Measurements from ENCODE around the gene TCF12.

The TCF12 gene

GRCh38 chr15:57111002-57111401 lies 192.6 kb downstream of the TCF12 start:
- Histone ChIP-seq H2BK5ac (ENCODE audit: low read length) (no peak overlapping the region), H3K27me3 (ENCODE audit: control insufficient read depth in 3 of 3, insufficient read depth in 3 of 3, low read depth in 1 of 3, low read length in 3 of 3) (no peaks in the 10 kb centered on the region), H2AFZ (ENCODE audit: low read length) (no peak overlapping the region), H3K9me3 (replicated peaks in 1 of 2; ENCODE audit: control insufficient read depth in 2 of 2, insufficient read depth in 1 of 2, low read depth in 1 of 2, low read length in 2 of 2) (peaks cover 0 to 15% of the 10 kb centered on the region in 2 donors), H3K4me1 (ENCODE audit: control insufficient read depth in 2 of 2, insufficient read depth in 1 of 2, low read depth in 1 of 2, low read length in 2 of 2) (peaks cover 2 to 8% of the 10 kb centered on the region in 2 donors), H3K27ac (replicated peaks; ENCODE audit: low read length) (no peak overlapping the region), H2BK12ac (ENCODE audit: low read length) (no peak overlapping the region), H3K36me3 (replicated peaks in 1 of 2; ENCODE audit: control insufficient read depth in 2 of 2, insufficient read depth in 2 of 2, low read length in 2 of 2) (peaks cover 0 to 23% of the 10 kb centered on the region in 2 donors), H3K79me1 (ENCODE audit: low read depth, low read length) (no peaks in the 10 kb centered on the region), H3K4ac (ENCODE audit: low read length) (no peak overlapping the region), H3K4me2 (ENCODE audit: insufficient read depth, low read length, poor library complexity, severe bottlenecking) (no peak overlapping the region), H2AK5ac (ENCODE audit: low read depth, low read length) (no peak overlapping the region), H2BK120ac (ENCODE audit: low read depth, low read length) (no peak overlapping the region), H3K9ac (ENCODE audit: low read depth, low read length, poor library complexity) (no peak overlapping the region), H4K8ac (ENCODE audit: low read depth, low read length) (no peak overlapping the region), H2BK15ac (ENCODE audit: low read length) (no peak overlapping the region), H3K4me3 (ENCODE audit: low read length in 2 of 2) (no peak overlapping the region), H3K23ac (ENCODE audit: low read depth, low read length, poor library complexity) (no peak overlapping the region), H3K18ac (ENCODE audit: low read length) (no peak overlapping the region), H4K91ac (ENCODE audit: low read depth, low read length, poor library complexity) (no peak overlapping the region), H3K14ac (ENCODE audit: low read length) (no peak overlapping the region)
- no peak for DNase-seq (ENCODE audit: low spot score)
- no CpG with 5 or more reads among the region's 4 CpGs for WGBS, 2 donors (ENCODE audit: extremely low coverage in 2 of 2, insufficient read length in 2 of 2, insufficient replicate concordance in 1 of 2)

DNA sequence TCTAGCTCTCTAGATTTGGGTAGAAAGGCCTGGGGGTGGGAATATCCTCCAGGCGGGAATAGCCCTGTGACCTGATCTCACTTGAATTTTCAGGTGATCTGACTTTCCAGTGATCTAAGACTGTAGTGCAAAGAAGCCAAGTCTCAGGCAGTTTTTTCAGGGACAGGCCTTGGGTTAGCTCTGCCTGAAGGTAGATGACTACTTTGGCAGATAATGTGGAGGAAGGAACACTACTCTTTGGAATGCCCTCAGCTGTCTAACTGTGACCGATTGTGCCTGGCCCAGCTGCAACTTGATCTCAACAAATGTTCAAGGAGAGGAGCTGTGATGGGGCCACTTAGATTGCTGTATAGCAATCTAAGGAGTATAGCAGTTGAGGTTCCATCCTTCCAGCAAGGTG lies 193.7 kb downstream of the TCF12 start:
- Histone ChIP-seq H3K4me3 (ENCODE audit: low read length in 2 of 2) (no peak overlapping the region), H2BK120ac (ENCODE audit: low read depth, low read length) (no peak overlapping the region), H3K23ac (ENCODE audit: low read depth, low read length, poor library complexity) (no peak overlapping the region), H3K4me1 (ENCODE audit: control insufficient read depth in 2 of 2, insufficient read depth in 1 of 2, low read depth in 1 of 2, low read length in 2 of 2) (peaks cover 2 to 8% of the 10 kb centered on the region in 2 donors), H3K27me3 (ENCODE audit: control insufficient read depth in 3 of 3, insufficient read depth in 3 of 3, low read depth in 1 of 3, low read length in 3 of 3) (no peaks in the 10 kb centered on the region), H3K4me2 (ENCODE audit: insufficient read depth, low read length, poor library complexity, severe bottlenecking) (no peak overlapping the region), H3K4ac (ENCODE audit: low read length) (no peak overlapping the region), H3K27ac (replicated peaks; ENCODE audit: low read length) (no peak overlapping the region), H3K9ac (ENCODE audit: low read depth, low read length, poor library complexity) (no peak overlapping the region), H3K9me3 (replicated peaks in 1 of 2; ENCODE audit: control insufficient read depth in 2 of 2, insufficient read depth in 1 of 2, low read depth in 1 of 2, low read length in 2 of 2) (peaks cover 0 to 3% of the 10 kb centered on the region in 2 donors), H2AK5ac (ENCODE audit: low read depth, low read length) (no peak overlapping the region), H3K14ac (ENCODE audit: low read length) (no peak overlapping the region), H2AFZ (ENCODE audit: low read length) (no peak overlapping the region), H3K79me1 (ENCODE audit: low read depth, low read length) (peaks cover 2% of the 10 kb centered on the region), H3K18ac (ENCODE audit: low read length) (no peak overlapping the region), H3K36me3 (replicated peaks in 1 of 2; ENCODE audit: control insufficient read depth in 2 of 2, insufficient read depth in 2 of 2, low read length in 2 of 2) (peaks cover 0 to 13% of the 10 kb centered on the region in 2 donors), H2BK12ac (ENCODE audit: low read length) (no peak overlapping the region), H4K8ac (ENCODE audit: low read depth, low read length) (no peak overlapping the region), H4K91ac (ENCODE audit: low read depth, low read length, poor library complexity) (no peak overlapping the region), H2BK15ac (ENCODE audit: low read length) (no peak overlapping the region), H2BK5ac (ENCODE audit: low read length) (no peak overlapping the region)
- no peak for DNase-seq (ENCODE audit: low spot score)
- WGBS, 2 donors (ENCODE audit: extremely low coverage in 2 of 2, insufficient read length in 2 of 2, insufficient replicate concordance in 1 of 2), result no CpG with 5 or more reads among the region's 2 CpGs

- no peak overlapping the region for H2BK5ac ChIP-seq (ENCODE audit: low read length)
- no CpG with 5 or more reads among the region's 3 CpGs for WGBS, 2 donors (ENCODE audit: extremely low coverage in 2 of 2, insufficient read length in 2 of 2, insufficient replicate concordance in 1 of 2)
Observed at GRCh38 chr15:57114070-57114469, 195.6 kb downstream of the TCF12 start.

DNA sequence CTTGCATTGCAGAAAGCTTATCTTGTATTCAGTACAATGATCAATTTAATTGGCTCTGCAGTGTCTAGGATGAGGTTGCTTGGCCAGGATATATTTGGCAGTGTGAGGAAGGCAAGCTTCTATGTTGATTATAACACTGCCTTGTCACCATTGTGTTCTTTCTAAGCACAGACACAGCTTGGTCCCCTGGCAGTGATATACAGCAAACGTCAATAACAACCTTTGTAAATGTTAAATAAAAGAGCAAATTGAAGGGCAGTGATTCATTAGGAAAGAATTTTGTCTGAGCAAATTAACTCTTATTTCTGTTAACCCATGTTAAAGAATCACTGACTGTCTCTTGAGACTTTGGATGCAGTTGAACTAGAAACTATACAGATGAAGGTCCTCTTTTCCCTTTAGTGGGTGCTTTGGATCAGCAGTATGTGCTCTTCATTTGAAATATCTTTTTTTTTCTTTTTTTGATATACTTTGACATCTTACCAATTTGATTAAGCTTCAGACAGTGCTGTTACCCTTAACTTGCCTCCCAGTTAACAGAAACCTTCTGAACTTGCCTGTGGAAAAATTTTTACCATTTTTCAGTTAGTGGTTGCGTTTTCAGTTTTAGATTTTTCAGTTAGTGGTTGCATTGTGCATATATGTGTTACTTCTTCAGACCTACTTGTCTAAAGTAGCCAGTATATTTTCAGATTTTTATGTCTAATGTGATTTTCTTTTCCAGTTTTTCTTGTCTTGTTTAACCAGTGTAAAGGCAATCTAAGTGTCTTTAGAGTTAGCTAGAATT lies 199.8 kb downstream of the TCF12 start:
- Histone ChIP-seq H3K23ac (ENCODE audit: low read depth, low read length, poor library complexity) (no peak overlapping the region), H4K91ac (ENCODE audit: low read depth, low read length, poor library complexity) (no peak overlapping the region), H3K4me1 (ENCODE audit: control insufficient read depth in 2 of 2, insufficient read depth in 1 of 2, low read depth in 1 of 2, low read length in 2 of 2) (peaks cover 5% of the 10 kb centered on the region in 2 donors), H3K27ac (replicated peaks; ENCODE audit: low read length) (no peak overlapping the region), H3K18ac (ENCODE audit: low read length) (no peak overlapping the region), H3K27me3 (ENCODE audit: control insufficient read depth in 3 of 3, insufficient read depth in 3 of 3, low read depth in 1 of 3, low read length in 3 of 3) (no peaks in the 10 kb centered on the region), H2AK5ac (ENCODE audit: low read depth, low read length) (no peak overlapping the region), H3K14ac (ENCODE audit: low read length) (no peak overlapping the region), H3K9ac (ENCODE audit: low read depth, low read length, poor library complexity) (no peak overlapping the region), H2AFZ (ENCODE audit: low read length) (no peak overlapping the region), H3K79me1 (ENCODE audit: low read depth, low read length) (peaks cover 4% of the 10 kb centered on the region), H2BK120ac (ENCODE audit: low read depth, low read length) (no peak overlapping the region), H2BK15ac (ENCODE audit: low read length) (no peak overlapping the region), H3K4ac (ENCODE audit: low read length) (no peak overlapping the region), H2BK12ac (ENCODE audit: low read length) (no peak overlapping the region), H3K4me2 (ENCODE audit: insufficient read depth, low read length, poor library complexity, severe bottlenecking) (no peak overlapping the region), H2BK5ac (ENCODE audit: low read length) (no peak overlapping the region), H3K36me3 (replicated peaks in 1 of 2; ENCODE audit: control insufficient read depth in 2 of 2, insufficient read depth in 2 of 2, low read length in 2 of 2) (peaks cover 1 to 17% of the 10 kb centered on the region in 2 donors), H3K4me3 (ENCODE audit: low read length in 2 of 2) (no peak overlapping the region), H3K9me3 (replicated peaks in 1 of 2; ENCODE audit: control insufficient read depth in 2 of 2, insufficient read depth in 1 of 2, low read depth in 1 of 2, low read length in 2 of 2) (no peaks in the 10 kb centered on the region), H4K8ac (ENCODE audit: low read depth, low read length) (no peak overlapping the region)
- WGBS, 2 donors (ENCODE audit: extremely low coverage in 2 of 2, insufficient read length in 2 of 2, insufficient replicate concordance in 1 of 2), result no CpG with 5 or more reads among the region's 2 CpGs
- DNase-seq (ENCODE audit: low spot score), result no peak

More at GRCh38 chr15:57114070-57114469, 195.6 kb downstream of the TCF12 start:
- Histone ChIP-seq H3K79me1 (ENCODE audit: low read depth, low read length) (peaks cover 2% of the 10 kb centered on the region), H4K91ac (ENCODE audit: low read depth, low read length, poor library complexity) (no peak overlapping the region), H3K14ac (ENCODE audit: low read length) (no peak overlapping the region), H3K36me3 (replicated peaks in 1 of 2; ENCODE audit: control insufficient read depth in 2 of 2, insufficient read depth in 2 of 2, low read length in 2 of 2) (peaks cover 0 to 13% of the 10 kb centered on the region in 2 donors), H3K27ac (replicated peaks; ENCODE audit: low read length) (no peak overlapping the region), H2BK120ac (ENCODE audit: low read depth, low read length) (no peak overlapping the region), H3K23ac (ENCODE audit: low read depth, low read length, poor library complexity) (no peak overlapping the region), H2BK15ac (ENCODE audit: low read length) (no peak overlapping the region), H4K8ac (ENCODE audit: low read depth, low read length) (no peak overlapping the region), H3K4me3 (ENCODE audit: low read length in 2 of 2) (no peak overlapping the region), H3K27me3 (ENCODE audit: control insufficient read depth in 3 of 3, insufficient read depth in 3 of 3, low read depth in 1 of 3, low read length in 3 of 3) (no peaks in the 10 kb centered on the region), H2BK12ac (ENCODE audit: low read length) (no peak overlapping the region), H3K18ac (ENCODE audit: low read length) (no peak overlapping the region), H3K4me1 (ENCODE audit: control insufficient read depth in 2 of 2, insufficient read depth in 1 of 2, low read depth in 1 of 2, low read length in 2 of 2) (peaks cover 6 to 11% of the 10 kb centered on the region in 2 donors), H3K4me2 (ENCODE audit: insufficient read depth, low read length, poor library complexity, severe bottlenecking) (no peak overlapping the region), H2AFZ (ENCODE audit: low read length) (no peak overlapping the region), H3K9me3 (replicated peaks in 1 of 2; ENCODE audit: control insufficient read depth in 2 of 2, insufficient read depth in 1 of 2, low read depth in 1 of 2, low read length in 2 of 2) (no peaks in the 10 kb centered on the region), H3K4ac (ENCODE audit: low read length) (no peak overlapping the region), H2AK5ac (ENCODE audit: low read depth, low read length) (no peak overlapping the region), H3K9ac (ENCODE audit: low read depth, low read length, poor library complexity) (no peak overlapping the region)
- no peak for DNase-seq (ENCODE audit: low spot score)

Measured in neuronal stem cell (in vitro differentiated cells).